Liver (tissue), 9 donors: ENCODE data around the gene ATP10B. TPM values are rescaled to one million over a fixed set of nuclear protein-coding genes. Genes with fewer than 3 reads are reported as not detected.

Source experiments
- DNase-seq: peaks from one replicate; pipeline ENCODE4 v3.0.0-alpha.2; 2017; ENCODE audit warnings: low spot score
- H3K27ac ChIP-seq, 2 donors: one replicate each; pipeline ENCODE4 v1.7.0; 2013; ENCODE audit warnings: inconsistent platforms in 2 of 2, low read length in 2 of 2, control low read depth in 1 of 2, low read depth in 1 of 2, mild to moderate bottlenecking in 1 of 2
- H3K27me3 ChIP-seq, 4 donors: one replicate each; pipeline versions ENCODE4 v1.6.1 to v1.7.0; 2013; ENCODE audit warnings: low read length in 3 of 4, inconsistent platforms in 1 of 4, mild to moderate bottlenecking in 1 of 4, moderate library complexity in 1 of 4; ENCODE audit not compliant: control insufficient read depth in 4 of 4, insufficient read depth in 4 of 4
- H3K36me3 ChIP-seq, 4 donors: one replicate each; pipeline versions ENCODE4 v1.6.1 to v1.7.0; 2013; ENCODE audit warnings: low read length in 3 of 4, mild to moderate bottlenecking in 3 of 4, low read depth in 1 of 4, moderate library complexity in 1 of 4; ENCODE audit not compliant: control insufficient read depth in 4 of 4, insufficient read depth in 3 of 4
- H3K4me1 ChIP-seq, 4 donors: one replicate each; pipeline versions ENCODE4 v1.6.1 to v1.7.0; 2013; ENCODE audit warnings: low read length in 3 of 4, mild to moderate bottlenecking in 3 of 4, moderate library complexity in 1 of 4; ENCODE audit not compliant: control insufficient read depth in 4 of 4, insufficient read depth in 4 of 4
- H3K4me3 ChIP-seq, 3 donors: one replicate each; pipeline versions ENCODE4 v1.6.1 to v1.7.0; 2013; ENCODE audit warnings: low read length in 3 of 3, control low read depth in 1 of 3, low read depth in 1 of 3, mild to moderate bottlenecking in 1 of 3
- H3K9ac ChIP-seq, 2 donors: one replicate each; pipeline ENCODE4 v1.7.0; 2013; ENCODE audit warnings: low read length in 2 of 2, mild to moderate bottlenecking in 2 of 2, moderate library complexity in 2 of 2, control low read depth in 1 of 2, low read depth in 1 of 2
- H3K9me3 ChIP-seq, 4 donors: one replicate each; pipeline versions ENCODE4 v1.6.1 to v1.7.0; 2013; ENCODE audit warnings: low read length in 3 of 4; ENCODE audit not compliant: control insufficient read depth in 4 of 4
- EGR1 ChIP-seq, 2 donors: IDR thresholded peaks; 2 replicates each; pipeline ENCODE4 v1.6.1; 2016 to 2018; ENCODE audit warnings: antibody characterized with exemption in 2 of 2, low read depth in 2 of 2
- FOXA1 ChIP-seq: IDR thresholded peaks from 2 replicates; pipeline ENCODE4 v1.6.1; 2016; ENCODE audit warnings: antibody characterized with exemption
- FOXA2 ChIP-seq: IDR thresholded peaks from 2 replicates; pipeline ENCODE4 v1.6.1; 2016; ENCODE audit warnings: antibody characterized with exemption
- GABPA ChIP-seq, 2 donors: IDR thresholded peaks in 1 of 2; conservative IDR thresholded peaks in 1 of 2; 2 replicates each; pipeline ENCODE4 v1.6.1; 2016; ENCODE audit warnings: antibody characterized with exemption in 2 of 2, mild to moderate bottlenecking in 1 of 2, moderate library complexity in 1 of 2
- HNF4A ChIP-seq, 2 donors: conservative IDR thresholded peaks; 2 replicates each; pipeline ENCODE4 v1.6.1; 2016; ENCODE audit warnings: antibody characterized with exemption in 2 of 2, mild to moderate bottlenecking in 2 of 2
- HNF4G ChIP-seq: IDR thresholded peaks from 2 replicates; pipeline ENCODE4 v1.6.1; 2016; ENCODE audit warnings: antibody characterized with exemption
- JUND ChIP-seq, 2 donors: IDR thresholded peaks; 2 replicates each; pipeline ENCODE4 v1.6.1; 2016; ENCODE audit warnings: antibody characterized with exemption in 2 of 2
- MAX ChIP-seq: IDR thresholded peaks from 2 replicates; pipeline ENCODE4 v1.6.1; 2016; ENCODE audit warnings: antibody characterized with exemption
- NR2F2 ChIP-seq: IDR thresholded peaks from 2 replicates; pipeline ENCODE4 v1.6.1; 2016; ENCODE audit warnings: antibody characterized with exemption
- RAD21 ChIP-seq, 2 donors: IDR thresholded peaks; 2 replicates each; pipeline ENCODE4 v1.6.1; 2016; ENCODE audit warnings: antibody characterized with exemption in 2 of 2, mild to moderate bottlenecking in 2 of 2
- RXRA ChIP-seq, 2 donors: IDR thresholded peaks; 2 replicates each; pipeline ENCODE4 v1.6.1; 2017 to 2018; ENCODE audit warnings: antibody characterized with exemption in 2 of 2, mild to moderate bottlenecking in 1 of 2
- SP1 ChIP-seq: IDR thresholded peaks from 2 replicates; pipeline ENCODE4 v1.6.1; 2018; ENCODE audit warnings: antibody characterized with exemption, mild to moderate bottlenecking
- TAF1 ChIP-seq: conservative IDR thresholded peaks from 2 replicates; pipeline ENCODE4 v1.6.1; 2016; ENCODE audit warnings: antibody characterized with exemption, mild to moderate bottlenecking
- YY1 ChIP-seq: IDR thresholded peaks from 2 replicates; pipeline ENCODE4 v1.6.1; 2016; ENCODE audit warnings: antibody characterized with exemption, mild to moderate bottlenecking
- WGBS: extraction: QIAGEN DNeasy Blood & Tissue Kit; methylation state at CpG from one replicate; pipeline ENCODE4 v1.1.7; 2013; 5-methylcytosine and 5-hydroxymethylcytosine counted together
- polyA plus RNA-seq, 2 donors: library from polyadenylated mRNA; stranded (reverse) in 1 of 2; unstranded in 1 of 2; fragments of 200-250 nt in 1 of 2; fragments of >200 nt in 1 of 2; fragmentation: Nextera tagmentation in 1 of 2; extraction: Ambion mirVana in 1 of 2; gene quantifications; one replicate each; pipeline versions ENCODE4 v1.2.1 to v1.2.3, GENCODE V29; 2013 to 2015
- total RNA-seq, 2 donors: library from RNA; depleted of rRNA; stranded (reverse); fragments of >200 nt; gene quantifications; one replicate each; pipeline ENCODE4 v1.2.3, GENCODE V29; 2014
- TF ChIP-seq, protein P1 (sequence below): IDR thresholded peaks from 2 replicates; pipeline ENCODE4 v1.6.1; 2016; ENCODE audit warnings: antibody characterized with exemption, mild to moderate bottlenecking
- TF ChIP-seq, protein P2 (sequence below): IDR thresholded peaks from 2 replicates; pipeline ENCODE4 v1.6.1; 2016; ENCODE audit warnings: antibody characterized with exemption
- TF ChIP-seq, protein P3 (sequence below): IDR thresholded peaks from 2 replicates; pipeline ENCODE4 v1.6.1; 2016; ENCODE audit warnings: antibody characterized with exemption
- donor health status: healthy.
- donor health status: healthy.
- donor health status: healthy.
- donor health status: healthy.
- donor health status: healthy.

ATP10B gene
- total and polyA plus RNA-seq, 4 donors, result 0.05 to 0.67 (median 0.05) TPM; not detected in 1

- H3K9me3 ChIP-seq, result no peaks in the 10 kb centered on the region
- H3K9ac ChIP-seq, result no peak overlapping the region
- H3K4me3 ChIP-seq, result no peak overlapping the region
- 97% methylated on average over 1 of the region's 1 CpG for WGBS
- TF ChIP-seq RAD21 (IDR thresholded peaks at IDR 0.05) (no peak), FOXA2 (no peak), SP1 (no peak), JUND (IDR thresholded peaks at IDR 0.05) (no peak), HNF4A (conservative IDR thresholded peaks at IDR 0.05) (no peak), RXRA (IDR thresholded peaks at IDR 0.05) (no peak), HNF4G (no peak), EGR1 (IDR thresholded peaks at IDR 0.05; ENCODE audit: low read depth in 2 of 2) (no peak), YY1 (no peak), GABPA (IDR thresholded peaks at IDR 0.05 in 1 of 2, conservative IDR thresholded peaks at IDR 0.05 in 1 of 2) (no peak), TAF1 (no peak), FOXA1 (no peak)
- TF ChIP-seq, protein P1, sequence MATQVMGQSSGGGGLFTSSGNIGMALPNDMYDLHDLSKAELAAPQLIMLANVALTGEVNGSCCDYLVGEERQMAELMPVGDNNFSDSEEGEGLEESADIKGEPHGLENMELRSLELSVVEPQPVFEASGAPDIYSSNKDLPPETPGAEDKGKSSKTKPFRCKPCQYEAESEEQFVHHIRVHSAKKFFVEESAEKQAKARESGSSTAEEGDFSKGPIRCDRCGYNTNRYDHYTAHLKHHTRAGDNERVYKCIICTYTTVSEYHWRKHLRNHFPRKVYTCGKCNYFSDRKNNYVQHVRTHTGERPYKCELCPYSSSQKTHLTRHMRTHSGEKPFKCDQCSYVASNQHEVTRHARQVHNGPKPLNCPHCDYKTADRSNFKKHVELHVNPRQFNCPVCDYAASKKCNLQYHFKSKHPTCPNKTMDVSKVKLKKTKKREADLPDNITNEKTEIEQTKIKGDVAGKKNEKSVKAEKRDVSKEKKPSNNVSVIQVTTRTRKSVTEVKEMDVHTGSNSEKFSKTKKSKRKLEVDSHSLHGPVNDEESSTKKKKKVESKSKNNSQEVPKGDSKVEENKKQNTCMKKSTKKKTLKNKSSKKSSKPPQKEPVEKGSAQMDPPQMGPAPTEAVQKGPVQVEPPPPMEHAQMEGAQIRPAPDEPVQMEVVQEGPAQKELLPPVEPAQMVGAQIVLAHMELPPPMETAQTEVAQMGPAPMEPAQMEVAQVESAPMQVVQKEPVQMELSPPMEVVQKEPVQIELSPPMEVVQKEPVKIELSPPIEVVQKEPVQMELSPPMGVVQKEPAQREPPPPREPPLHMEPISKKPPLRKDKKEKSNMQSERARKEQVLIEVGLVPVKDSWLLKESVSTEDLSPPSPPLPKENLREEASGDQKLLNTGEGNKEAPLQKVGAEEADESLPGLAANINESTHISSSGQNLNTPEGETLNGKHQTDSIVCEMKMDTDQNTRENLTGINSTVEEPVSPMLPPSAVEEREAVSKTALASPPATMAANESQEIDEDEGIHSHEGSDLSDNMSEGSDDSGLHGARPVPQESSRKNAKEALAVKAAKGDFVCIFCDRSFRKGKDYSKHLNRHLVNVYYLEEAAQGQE, result no peak
- TF ChIP-seq, protein P2, sequence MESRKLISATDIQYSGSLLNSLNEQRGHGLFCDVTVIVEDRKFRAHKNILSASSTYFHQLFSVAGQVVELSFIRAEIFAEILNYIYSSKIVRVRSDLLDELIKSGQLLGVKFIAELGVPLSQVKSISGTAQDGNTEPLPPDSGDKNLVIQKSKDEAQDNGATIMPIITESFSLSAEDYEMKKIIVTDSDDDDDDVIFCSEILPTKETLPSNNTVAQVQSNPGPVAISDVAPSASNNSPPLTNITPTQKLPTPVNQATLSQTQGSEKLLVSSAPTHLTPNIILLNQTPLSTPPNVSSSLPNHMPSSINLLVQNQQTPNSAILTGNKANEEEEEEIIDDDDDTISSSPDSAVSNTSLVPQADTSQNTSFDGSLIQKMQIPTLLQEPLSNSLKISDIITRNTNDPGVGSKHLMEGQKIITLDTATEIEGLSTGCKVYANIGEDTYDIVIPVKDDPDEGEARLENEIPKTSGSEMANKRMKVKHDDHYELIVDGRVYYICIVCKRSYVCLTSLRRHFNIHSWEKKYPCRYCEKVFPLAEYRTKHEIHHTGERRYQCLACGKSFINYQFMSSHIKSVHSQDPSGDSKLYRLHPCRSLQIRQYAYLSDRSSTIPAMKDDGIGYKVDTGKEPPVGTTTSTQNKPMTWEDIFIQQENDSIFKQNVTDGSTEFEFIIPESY, result no peak
- TF ChIP-seq, protein P3, sequence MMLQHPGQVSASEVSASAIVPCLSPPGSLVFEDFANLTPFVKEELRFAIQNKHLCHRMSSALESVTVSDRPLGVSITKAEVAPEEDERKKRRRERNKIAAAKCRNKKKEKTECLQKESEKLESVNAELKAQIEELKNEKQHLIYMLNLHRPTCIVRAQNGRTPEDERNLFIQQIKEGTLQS, result no peak
- no peaks in the 10 kb centered on the region for H3K27me3 ChIP-seq
- no peak overlapping the region for H3K27ac ChIP-seq
- H3K36me3 ChIP-seq, result no peaks in the 10 kb centered on the region
- no peaks in the 10 kb centered on the region for H3K4me1 ChIP-seq
- no peak for DNase-seq
Measured at GRCh38 chr5:160601046-160601445, 251.0 kb downstream of the ATP10B start.

DNA sequence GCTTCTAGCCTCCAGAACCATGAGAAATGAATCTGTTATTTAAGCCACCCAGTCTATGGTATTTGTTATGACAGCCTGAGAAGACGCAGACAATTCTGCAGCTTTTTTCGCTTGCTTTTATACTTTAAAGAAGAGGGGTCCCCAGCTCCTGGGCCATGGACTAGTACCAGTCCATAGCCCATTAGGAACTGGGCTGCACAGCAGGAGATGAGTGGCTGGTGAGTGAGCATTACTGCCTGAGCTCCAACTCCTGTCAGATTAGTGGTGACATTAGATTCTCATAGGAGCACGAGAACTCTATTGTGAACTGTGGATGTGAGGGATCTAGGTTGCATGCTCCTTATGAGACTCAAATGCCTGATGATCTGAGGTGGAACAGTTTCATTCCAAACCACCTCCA is 278.7 kb downstream of the ATP10B start:
- H3K4me3 ChIP-seq, result no peak overlapping the region
- H3K4me1 ChIP-seq, result no peaks in the 10 kb centered on the region
- WGBS, result 94% methylated on average over 3 of the region's 3 CpGs
- no peak overlapping the region for H3K27ac ChIP-seq
- H3K9me3 ChIP-seq, result peaks cover 0 to 5% (median 1%) of the 10 kb centered on the region in 4 donors
- H3K9ac ChIP-seq, result no peak overlapping the region
- H3K36me3 ChIP-seq, result no peaks in the 10 kb centered on the region
- no peak for DNase-seq
- H3K27me3 ChIP-seq, result no peaks in the 10 kb centered on the region
- TF ChIP-seq, protein P1, result no peak
- TF ChIP-seq, protein P3, result no peak
- TF ChIP-seq EGR1 (IDR thresholded peaks at IDR 0.05; ENCODE audit: low read depth in 2 of 2), result no peak
- TF ChIP-seq HNF4G, result no peak
- TF ChIP-seq MAX, result no peak
- no peak for TF ChIP-seq FOXA2
- no peak for TF ChIP-seq YY1
- TF ChIP-seq, protein P2, result no peak
- no peak for TF ChIP-seq RXRA (IDR thresholded peaks at IDR 0.05)
- no peak for TF ChIP-seq RAD21 (IDR thresholded peaks at IDR 0.05)
- TF ChIP-seq JUND (IDR thresholded peaks at IDR 0.05), result no peak
- no peak for TF ChIP-seq GABPA (IDR thresholded peaks at IDR 0.05 in 1 of 2, conservative IDR thresholded peaks at IDR 0.05 in 1 of 2)
- no peak for TF ChIP-seq TAF1
- TF ChIP-seq FOXA1, result no peak
- TF ChIP-seq SP1, result no peak
- no peak for TF ChIP-seq NR2F2
